Stimulated activated CD8-positive, alpha-beta memory T cell treated with anti-CD3 and anti-CD28 coated beads, Interleukin-4, amount 100 ng/mL, for 48 hours (primary cell): ENCODE measurements around the gene PTBP1.
"Not testable (repeated sequence)": the region's sequence is repeated elsewhere in the genome, so short reads cannot be mapped to it uniquely, and the experiment has no call there.

Experiments
- DNase-seq: peaks from one replicate; pipeline ENCODE4 v3.0.0-alpha.2; 2020

The PTBP1 gene

GRCh38 chr19:831407-832369 lies 34.4 kb downstream of the PTBP1 start:
- no peak for DNase-seq

GRCh38 chr19:834216-834615 lies 37.0 kb downstream of the PTBP1 start:
- DNase-seq: no peak

GRCh38 chr19:835210-835810 lies 38.1 kb downstream of the PTBP1 start:
- DNase-seq: no peak

- no peak for DNase-seq
Measured at GRCh38 chr19:840519-841206, 43.4 kb downstream of the PTBP1 start, which contains the start of gene PRTN3. Gene PRTN3 (plus strand): TSS chr19:840999. CDS start chr19:841009, 10 bp downstream.

GRCh38 chr19:842802-843179 lies 45.5 kb downstream of the PTBP1 start:
- not testable (repeated sequence) for DNase-seq

GRCh38 chr19:843180-843835 lies 46.1 kb downstream of the PTBP1 start:
- DNase-seq: no peak

- DNase-seq: no peak
Measured at GRCh38 chr19:843836-844545, 46.7 kb downstream of the PTBP1 start.

GRCh38 chr19:844546-844971 lies 47.3 kb downstream of the PTBP1 start:
- no peak for DNase-seq

- no peak for DNase-seq
Measured at GRCh38 chr19:845707-846521, 48.7 kb downstream of the PTBP1 start.

- no peak for DNase-seq
Measured at GRCh38 chr19:848386-848921, 51.2 kb downstream of the PTBP1 start.

GRCh38 chr19:849195-849594 lies 51.9 kb downstream of the PTBP1 start:
- not testable (repeated sequence) for DNase-seq

GRCh38 chr19:850221-850978 lies 53.1 kb downstream of the PTBP1 start:
- DNase-seq: no peak

- no peak for DNase-seq
Measured at GRCh38 chr19:850979-851335, 53.7 kb downstream of the PTBP1 start.

- no peak for DNase-seq
Measured at GRCh38 chr19:852136-853013, 55.1 kb downstream of the PTBP1 start, which contains the start of gene ELANE. Gene ELANE (plus strand): TSS chr19:852303. CDS start chr19:852329, 26 bp downstream.

GRCh38 chr19:853014-853585 lies 55.8 kb downstream of the PTBP1 start:
- no peak for DNase-seq

GRCh38 chr19:853614-854220 lies 56.5 kb downstream of the PTBP1 start:
- DNase-seq: not testable (repeated sequence)

GRCh38 chr19:854549-854948 lies 57.3 kb downstream of the PTBP1 start:
- no peak for DNase-seq

GRCh38 chr19:855142-855541 lies 57.9 kb downstream of the PTBP1 start:
- no peak for DNase-seq
